ENCODE results near the gene LAMA3.

The LAMA3 gene

DNA sequence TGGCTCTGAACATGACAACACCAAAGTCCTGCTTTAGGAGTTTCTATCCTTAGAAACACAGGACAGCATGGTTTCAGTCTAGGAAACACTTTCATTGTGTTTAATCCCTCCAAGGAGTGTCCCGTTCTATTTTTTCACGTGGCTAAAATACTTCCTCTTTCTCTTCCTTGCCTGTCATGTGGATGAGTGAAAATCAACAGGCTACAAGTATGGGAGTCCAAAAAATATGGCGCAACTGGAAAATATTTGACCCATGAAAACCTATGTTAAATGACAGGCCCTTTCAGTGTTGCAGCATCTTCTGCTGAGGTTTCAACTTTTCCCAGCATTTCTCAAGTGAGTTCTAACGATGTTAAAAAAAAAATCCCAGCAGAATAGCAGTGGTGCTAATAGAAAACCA, 146.3 kb downstream of the LAMA3 start:
- Histone ChIP-seq H3K4me1 (ENCODE audit: insufficient read depth, low read length) (no peaks in the 10 kb centered on the region), H3K4me3 (ENCODE audit: low read length) (no peak overlapping the region), H3K9me3 (ENCODE audit: insufficient read depth, low read depth, low read length) (no peaks in the 10 kb centered on the region), H3K9ac (ENCODE audit: low read depth, low read length) (no peak overlapping the region), H3K27ac (ENCODE audit: low read length) (no peak overlapping the region), H3K27me3 (ENCODE audit: insufficient read depth, low read length) (no peaks in the 10 kb centered on the region), H3K36me3 (ENCODE audit: insufficient read depth, low read depth, low read length) (no peaks in the 10 kb centered on the region)

- Histone ChIP-seq H3K27me3 (ENCODE audit: insufficient read depth, low read length) (no peaks in the 10 kb centered on the region), H3K36me3 (ENCODE audit: insufficient read depth, low read depth, low read length) (no peaks in the 10 kb centered on the region), H3K9me3 (ENCODE audit: insufficient read depth, low read depth, low read length) (no peaks in the 10 kb centered on the region), H3K4me1 (ENCODE audit: insufficient read depth, low read length) (no peaks in the 10 kb centered on the region), H3K9ac (ENCODE audit: low read depth, low read length) (no peak overlapping the region), H3K27ac (ENCODE audit: low read length) (no peak overlapping the region), H3K4me3 (ENCODE audit: low read length) (no peak overlapping the region)
These were observed 148.3 kb downstream of the LAMA3 start for GRCh38 chr18:23837591-23837990.

DNA sequence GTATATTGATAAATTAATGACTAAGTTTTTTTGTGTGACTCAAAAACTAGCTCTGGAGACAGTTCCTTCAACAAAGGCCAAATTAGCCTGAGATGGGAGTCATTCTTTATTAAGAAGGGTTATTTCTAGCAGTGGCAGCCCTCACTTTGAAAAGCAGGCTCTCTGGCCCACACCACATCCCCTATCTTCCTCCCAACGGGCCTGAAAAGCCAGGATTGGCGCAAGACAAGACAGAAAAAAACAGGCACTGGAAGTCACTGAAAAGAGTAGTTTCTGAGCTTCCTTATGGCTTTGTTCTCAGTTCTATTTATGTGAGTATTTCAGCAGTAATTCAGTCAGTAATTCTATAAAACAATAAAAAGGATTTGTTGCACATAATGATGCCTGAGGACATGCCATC, 149.0 kb downstream of the LAMA3 start:
- Histone ChIP-seq H3K27me3 (ENCODE audit: insufficient read depth, low read length) (no peaks in the 10 kb centered on the region; the same call in 1 of the 2 replicates), H3K4me1 (ENCODE audit: insufficient read depth, low read length) (no peaks in the 10 kb centered on the region), H3K9ac (ENCODE audit: low read depth, low read length) (no peak overlapping the region), H3K9me3 (ENCODE audit: insufficient read depth, low read depth, low read length) (no peaks in the 10 kb centered on the region), H3K4me3 (ENCODE audit: low read length) (no peak overlapping the region), H3K36me3 (ENCODE audit: insufficient read depth, low read depth, low read length) (no peaks in the 10 kb centered on the region), H3K27ac (ENCODE audit: low read length) (no peak overlapping the region)

GRCh38 chr18:23838801-23839366, 149.6 kb downstream of the LAMA3 start:
- no peaks in the 10 kb centered on the region; the same call in 1 of the 2 replicates for H3K27me3 ChIP-seq (ENCODE audit: insufficient read depth, low read length)
- no peak overlapping the region for H3K9ac ChIP-seq (ENCODE audit: low read depth, low read length)
- no peak overlapping the region for H3K4me3 ChIP-seq (ENCODE audit: low read length)
- H3K36me3 ChIP-seq (ENCODE audit: insufficient read depth, low read depth, low read length), result no peaks in the 10 kb centered on the region
- H3K27ac ChIP-seq (ENCODE audit: low read length), result no peak overlapping the region
- no peaks in the 10 kb centered on the region for H3K4me1 ChIP-seq (ENCODE audit: insufficient read depth, low read length)
- H3K9me3 ChIP-seq (ENCODE audit: insufficient read depth, low read depth, low read length), result no peaks in the 10 kb centered on the region

DNA sequence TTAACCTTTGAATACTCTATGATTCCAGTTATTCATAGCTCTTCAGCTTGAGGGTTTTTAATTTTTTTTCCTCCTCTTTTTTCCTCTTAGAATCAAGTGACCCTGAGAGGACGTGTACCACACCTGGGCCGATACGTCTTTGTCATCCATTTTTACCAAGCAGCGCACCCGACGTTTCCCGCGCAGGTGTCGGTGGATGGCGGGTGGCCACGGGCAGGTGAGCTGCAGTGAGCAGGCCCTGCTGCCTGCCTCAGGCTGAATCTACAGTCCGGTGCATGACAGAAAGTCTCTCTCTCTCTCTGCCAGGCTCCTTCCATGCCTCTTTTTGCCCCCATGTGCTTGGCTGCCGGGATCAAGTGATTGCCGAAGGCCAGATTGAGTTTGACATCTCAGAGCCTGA, 153.1 kb downstream of the LAMA3 start:
- no peak overlapping the region for H3K27ac ChIP-seq (ENCODE audit: low read length)
- no peaks in the 10 kb centered on the region for H3K36me3 ChIP-seq (ENCODE audit: insufficient read depth, low read depth, low read length)
- H3K4me3 ChIP-seq (ENCODE audit: low read length), result no peak overlapping the region
- H3K27me3 ChIP-seq (ENCODE audit: insufficient read depth, low read length), result no peaks in the 10 kb centered on the region; the same call in 1 of the 2 replicates
- H3K9ac ChIP-seq (ENCODE audit: low read depth, low read length), result no peak overlapping the region
- peaks cover 11% of the 10 kb centered on the region for H3K4me1 ChIP-seq (ENCODE audit: insufficient read depth, low read length)
- H3K9me3 ChIP-seq (ENCODE audit: insufficient read depth, low read depth, low read length), result no peaks in the 10 kb centered on the region

DNA sequence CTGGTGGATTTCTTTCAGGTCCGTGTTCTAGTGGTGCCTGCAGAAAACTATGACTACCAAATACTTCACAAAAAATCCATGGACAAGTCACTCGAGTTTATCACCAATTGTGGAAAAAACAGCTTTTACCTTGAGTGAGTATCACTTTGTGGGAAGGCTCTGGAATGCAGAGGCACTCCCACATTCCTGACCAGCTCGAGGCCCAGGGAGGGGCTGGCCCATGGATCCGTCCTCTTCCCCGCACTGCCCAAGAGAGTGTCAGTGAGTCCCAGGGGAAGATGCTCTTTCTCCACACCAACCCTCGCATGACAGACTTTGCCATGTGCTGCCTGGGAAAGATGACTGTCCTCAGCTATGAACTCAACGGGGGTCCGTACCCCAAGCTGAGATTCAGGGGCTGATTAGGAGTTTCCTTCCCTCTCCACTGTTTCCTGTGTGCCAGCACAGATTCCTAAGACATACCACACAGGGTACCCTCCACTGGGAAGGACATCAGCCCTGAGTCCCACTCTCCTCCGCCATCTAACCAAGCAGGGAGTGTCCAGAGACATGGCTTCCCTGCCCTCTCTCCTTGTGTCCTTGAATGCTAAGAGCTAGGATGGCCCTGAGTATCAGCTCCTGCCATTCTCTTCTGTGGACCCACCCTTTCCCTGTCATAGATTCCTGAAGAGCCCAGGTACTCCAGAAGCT, 155.9 kb downstream of the LAMA3 start:
- H3K9me3 ChIP-seq (ENCODE audit: insufficient read depth, low read depth, low read length), result no peaks in the 10 kb centered on the region
- no peak overlapping the region for H3K9ac ChIP-seq (ENCODE audit: low read depth, low read length)
- no peaks in the 10 kb centered on the region for H3K36me3 ChIP-seq (ENCODE audit: insufficient read depth, low read depth, low read length)
- H3K4me3 ChIP-seq (ENCODE audit: low read length), result no peak overlapping the region
- H3K27me3 ChIP-seq (ENCODE audit: insufficient read depth, low read length), result no peaks in the 10 kb centered on the region; the same call in 1 of the 2 replicates
- H3K4me1 ChIP-seq (ENCODE audit: insufficient read depth, low read length), result peaks cover 17% of the 10 kb centered on the region
- H3K27ac ChIP-seq (ENCODE audit: low read length), result no peak overlapping the region

- Histone ChIP-seq H3K9ac (ENCODE audit: low read depth, low read length) (no peak overlapping the region), H3K36me3 (ENCODE audit: insufficient read depth, low read depth, low read length) (no peaks in the 10 kb centered on the region), H3K9me3 (ENCODE audit: insufficient read depth, low read depth, low read length) (no peaks in the 10 kb centered on the region), H3K4me1 (ENCODE audit: insufficient read depth, low read length) (peaks cover 17% of the 10 kb centered on the region), H3K4me3 (ENCODE audit: low read length) (no peak overlapping the region), H3K27me3 (ENCODE audit: insufficient read depth, low read length) (no peaks in the 10 kb centered on the region; the same call in 1 of the 2 replicates), H3K27ac (ENCODE audit: low read length) (no peak overlapping the region)
These were observed 156.9 kb downstream of the LAMA3 start for GRCh38 chr18:23845988-23846630.

DNA sequence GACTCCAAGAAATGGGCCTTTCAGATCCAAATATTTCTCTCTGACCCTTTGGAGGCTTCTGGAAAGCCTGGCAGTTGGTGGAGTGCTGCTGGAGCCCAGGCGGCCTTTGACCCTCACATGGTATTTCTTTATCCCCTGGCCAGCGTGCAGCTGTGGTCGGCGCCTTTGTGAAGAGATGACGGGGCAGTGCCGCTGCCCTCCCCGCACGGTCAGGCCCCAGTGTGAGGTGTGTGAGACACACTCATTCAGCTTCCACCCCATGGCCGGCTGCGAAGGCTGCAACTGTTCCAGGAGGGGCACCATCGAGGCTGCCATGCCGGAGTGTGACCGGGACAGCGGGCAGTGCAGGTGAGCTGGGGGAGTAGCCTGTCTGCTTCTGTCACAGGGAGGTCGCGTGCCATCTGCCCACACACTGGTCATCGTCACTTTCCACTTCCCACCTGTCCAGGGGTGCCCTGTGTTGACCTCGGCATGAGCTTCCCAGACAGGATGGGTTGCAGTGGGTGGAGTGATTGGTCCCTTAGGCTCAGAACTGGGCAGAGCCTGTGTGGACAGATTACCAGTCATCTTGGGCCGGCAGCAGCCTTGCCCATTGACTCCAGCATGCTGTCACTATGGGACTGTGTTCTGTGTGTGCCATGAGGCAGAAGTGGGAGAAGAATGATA, 158.2 kb downstream of the LAMA3 start:
- H3K27ac ChIP-seq (ENCODE audit: low read length), result no peak overlapping the region
- no peak overlapping the region for H3K4me3 ChIP-seq (ENCODE audit: low read length)
- no peaks in the 10 kb centered on the region for H3K9me3 ChIP-seq (ENCODE audit: insufficient read depth, low read depth, low read length)
- H3K4me1 ChIP-seq (ENCODE audit: insufficient read depth, low read length), result peaks cover 17% of the 10 kb centered on the region
- no peaks in the 10 kb centered on the region; the same call in 1 of the 2 replicates for H3K27me3 ChIP-seq (ENCODE audit: insufficient read depth, low read length)
- no peaks in the 10 kb centered on the region for H3K36me3 ChIP-seq (ENCODE audit: insufficient read depth, low read depth, low read length)
- H3K9ac ChIP-seq (ENCODE audit: low read depth, low read length), result no peak overlapping the region

DNA sequence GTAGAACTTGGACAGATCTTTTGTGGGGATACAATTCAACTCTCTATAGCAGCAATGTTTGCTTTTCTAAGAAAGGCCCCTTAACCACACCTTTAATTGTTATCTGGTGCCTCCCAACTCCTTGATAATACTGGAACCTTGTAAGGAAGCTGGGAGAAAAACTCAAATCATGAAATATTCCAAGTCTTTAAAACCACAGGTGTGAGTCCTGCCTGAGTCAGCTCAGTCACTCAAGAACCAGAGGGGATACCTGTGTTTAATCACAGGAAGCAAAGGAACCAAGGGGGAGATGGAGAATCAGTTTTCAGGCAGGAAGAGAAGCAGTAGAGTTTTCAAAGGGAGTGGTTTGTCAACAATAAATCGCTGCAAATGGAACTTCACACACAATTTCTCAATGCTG, 159.9 kb downstream of the LAMA3 start:
- Histone ChIP-seq H3K4me1 (ENCODE audit: insufficient read depth, low read length) (peaks cover 17% of the 10 kb centered on the region), H3K36me3 (ENCODE audit: insufficient read depth, low read depth, low read length) (no peaks in the 10 kb centered on the region), H3K9me3 (ENCODE audit: insufficient read depth, low read depth, low read length) (no peaks in the 10 kb centered on the region), H3K27ac (ENCODE audit: low read length) (no peak overlapping the region), H3K4me3 (ENCODE audit: low read length) (no peak overlapping the region), H3K9ac (ENCODE audit: low read depth, low read length) (peak overlapping the region; percentile 25; the same call in 1 of the 2 replicates), H3K27me3 (ENCODE audit: insufficient read depth, low read length) (no peaks in the 10 kb centered on the region)

DNA sequence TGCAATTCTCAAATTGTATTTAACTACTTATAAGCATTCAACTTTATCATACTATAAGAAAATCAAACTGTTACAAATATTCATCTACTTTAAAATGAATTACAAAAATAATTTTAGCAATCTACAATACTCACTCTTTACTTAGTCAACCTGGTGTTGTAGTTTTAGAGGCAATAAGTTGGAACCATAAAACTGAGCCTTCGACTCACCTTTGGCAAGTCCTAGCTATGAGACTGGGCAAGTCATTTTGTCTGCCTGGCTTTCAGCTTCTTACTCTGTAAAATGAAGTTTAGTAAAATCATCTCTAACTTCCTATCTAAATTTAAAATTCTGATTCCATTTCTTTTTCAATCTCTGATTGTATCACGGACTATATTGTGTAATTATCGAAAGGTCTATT, 161.0 kb downstream of the LAMA3 start:
- no peaks in the 10 kb centered on the region for H3K9me3 ChIP-seq (ENCODE audit: insufficient read depth, low read depth, low read length)
- H3K4me1 ChIP-seq (ENCODE audit: insufficient read depth, low read length), result peaks cover 10% of the 10 kb centered on the region
- no peak overlapping the region for H3K9ac ChIP-seq (ENCODE audit: low read depth, low read length)
- H3K4me3 ChIP-seq (ENCODE audit: low read length), result no peak overlapping the region
- no peak overlapping the region for H3K27ac ChIP-seq (ENCODE audit: low read length)
- no peaks in the 10 kb centered on the region for H3K27me3 ChIP-seq (ENCODE audit: insufficient read depth, low read length)
- no peaks in the 10 kb centered on the region for H3K36me3 ChIP-seq (ENCODE audit: insufficient read depth, low read depth, low read length)

GRCh38 chr18:23851470-23852002, 162.3 kb downstream of the LAMA3 start:
- Histone ChIP-seq H3K9me3 (ENCODE audit: insufficient read depth, low read depth, low read length) (no peaks in the 10 kb centered on the region), H3K27ac (ENCODE audit: low read length) (no peak overlapping the region), H3K4me1 (ENCODE audit: insufficient read depth, low read length) (peaks cover 11% of the 10 kb centered on the region)

More at GRCh38 chr18:23851470-23852002, 162.3 kb downstream of the LAMA3 start:
- H3K36me3 ChIP-seq (ENCODE audit: insufficient read depth, low read depth, low read length), result no peaks in the 10 kb centered on the region
- H3K27me3 ChIP-seq (ENCODE audit: insufficient read depth, low read length), result no peaks in the 10 kb centered on the region
- no peak overlapping the region for H3K9ac ChIP-seq (ENCODE audit: low read depth, low read length)
- no peak overlapping the region for H3K4me3 ChIP-seq (ENCODE audit: low read length)

Data from iPS-20b (cell line).